Hepatocyte (in vitro differentiated cells): Measurements from ENCODE around the gene RNU1-1.
"Not testable (repeated sequence)": the region's sequence is repeated elsewhere in the genome, so short reads cannot be mapped to it uniquely, and the experiment has no call there.

ENCODE experiments used
- EZH2 ChIP-seq: fragments of 200-600 bp; sonication (generic); IDR thresholded peaks from 2 replicates; pipeline ENCODE4 v1.6.1; 2016; ENCODE audit warnings: antibody characterized with exemption, mild to moderate bottlenecking, borderline replicate concordance
- EZH2phosphoT487 ChIP-seq: fragments of 200-600 bp; sonication (generic); IDR thresholded peaks from one replicate; pipeline ENCODE4 v1.6.1; 2018; ENCODE audit warnings: antibody characterized with exemption, mild to moderate bottlenecking, low read depth, moderate library complexity; ENCODE audit not compliant: unreplicated experiment, severe bottlenecking
- TF ChIP-seq, protein P1 (sequence below): fragments of 200-600 bp; sonication (generic); IDR thresholded peaks from 2 replicates; pipeline ENCODE4 v1.5.1; 2016; ENCODE audit warnings: antibody characterized with exemption, mild to moderate bottlenecking; ENCODE audit not compliant: poor library complexity

DNA sequence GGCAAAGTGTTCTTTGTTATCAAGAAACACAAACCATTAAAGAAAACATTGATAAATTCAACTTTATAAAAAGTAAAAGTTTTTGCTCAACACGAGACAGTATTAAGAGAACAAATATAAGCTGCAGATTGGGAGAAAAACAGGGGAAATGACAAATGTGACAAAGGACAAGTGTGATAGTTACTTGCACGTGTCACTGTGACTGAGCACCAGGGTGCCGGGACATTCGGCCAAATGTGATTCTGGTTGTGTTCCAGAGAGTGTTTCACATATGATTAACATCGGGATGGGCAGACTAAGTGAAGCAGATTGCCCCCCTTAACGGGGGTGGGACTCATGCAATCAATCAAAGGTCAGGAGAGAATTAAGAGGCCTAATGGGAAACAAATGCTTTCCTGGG, 46.4 kb upstream of the RNU1-1 start:
- TF ChIP-seq, protein P1, sequence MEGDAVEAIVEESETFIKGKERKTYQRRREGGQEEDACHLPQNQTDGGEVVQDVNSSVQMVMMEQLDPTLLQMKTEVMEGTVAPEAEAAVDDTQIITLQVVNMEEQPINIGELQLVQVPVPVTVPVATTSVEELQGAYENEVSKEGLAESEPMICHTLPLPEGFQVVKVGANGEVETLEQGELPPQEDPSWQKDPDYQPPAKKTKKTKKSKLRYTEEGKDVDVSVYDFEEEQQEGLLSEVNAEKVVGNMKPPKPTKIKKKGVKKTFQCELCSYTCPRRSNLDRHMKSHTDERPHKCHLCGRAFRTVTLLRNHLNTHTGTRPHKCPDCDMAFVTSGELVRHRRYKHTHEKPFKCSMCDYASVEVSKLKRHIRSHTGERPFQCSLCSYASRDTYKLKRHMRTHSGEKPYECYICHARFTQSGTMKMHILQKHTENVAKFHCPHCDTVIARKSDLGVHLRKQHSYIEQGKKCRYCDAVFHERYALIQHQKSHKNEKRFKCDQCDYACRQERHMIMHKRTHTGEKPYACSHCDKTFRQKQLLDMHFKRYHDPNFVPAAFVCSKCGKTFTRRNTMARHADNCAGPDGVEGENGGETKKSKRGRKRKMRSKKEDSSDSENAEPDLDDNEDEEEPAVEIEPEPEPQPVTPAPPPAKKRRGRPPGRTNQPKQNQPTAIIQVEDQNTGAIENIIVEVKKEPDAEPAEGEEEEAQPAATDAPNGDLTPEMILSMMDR, result not testable (repeated sequence)
- not testable (repeated sequence) for TF ChIP-seq EZH2phosphoT487, EZH2
